Ishikawa (cell line): Measurements from ENCODE around the gene SMO.

ENCODE experiments used
- CEBPB ChIP-seq: IDR thresholded peaks from 2 replicates; pipeline ENCODE4 v1.6.1; 2012
- CREB1 ChIP-seq: IDR thresholded peaks from 2 replicates; pipeline ENCODE4 v1.6.1; 2012; ENCODE audit warnings: low read depth
- EGR1 ChIP-seq: IDR thresholded peaks from 2 replicates; pipeline ENCODE4 v1.6.1; 2012
- EP300 ChIP-seq: IDR thresholded peaks from 2 replicates; pipeline ENCODE4 v1.6.1; 2012; ENCODE audit warnings: borderline replicate concordance
- FOXM1 ChIP-seq: IDR thresholded peaks from 2 replicates; pipeline ENCODE4 v1.6.1; 2012; ENCODE audit warnings: low read depth, borderline replicate concordance
- MAX ChIP-seq: IDR thresholded peaks from 2 replicates; pipeline ENCODE4 v1.6.1; 2012
- NFIC ChIP-seq: IDR thresholded peaks from 2 replicates; pipeline ENCODE4 v1.6.1; 2012
- RAD21 ChIP-seq: IDR thresholded peaks from 2 replicates; pipeline ENCODE4 v1.6.1; 2012; ENCODE audit warnings: low read depth
- REST ChIP-seq: IDR thresholded peaks from 2 replicates; pipeline ENCODE4 v1.6.1; 2012; ENCODE audit warnings: low read depth, mild to moderate bottlenecking
- TAF1 ChIP-seq: IDR thresholded peaks from 2 replicates; pipeline ENCODE4 v1.6.1; 2012; ENCODE audit warnings: low read depth, mild to moderate bottlenecking
- TCF12 ChIP-seq: IDR thresholded peaks from 2 replicates; pipeline ENCODE4 v1.6.1; 2012; ENCODE audit warnings: low read depth
- TEAD4 ChIP-seq: IDR thresholded peaks from 2 replicates; pipeline ENCODE4 v1.6.1; 2012
- USF1 ChIP-seq: IDR thresholded peaks from 2 replicates; pipeline ENCODE4 v1.6.1; 2012
- YY1 ChIP-seq: IDR thresholded peaks from 2 replicates; pipeline ENCODE4 v1.6.1; 2012; ENCODE audit warnings: low read depth
- ZBTB7A ChIP-seq: IDR thresholded peaks from 2 replicates; pipeline ENCODE4 v1.6.1; 2012; ENCODE audit warnings: low read depth

The SMO gene

GRCh38 chr7:129197771-129198170, 9.3 kb downstream of the SMO start:
- no peak for TF ChIP-seq RAD21
- no peak for TF ChIP-seq TAF1
- TF ChIP-seq USF1, result no peak
- no peak for TF ChIP-seq ZBTB7A
- no peak for TF ChIP-seq YY1
- TF ChIP-seq TEAD4, result no peak
- TF ChIP-seq EGR1, result no peak
- TF ChIP-seq TCF12, result no peak
- TF ChIP-seq REST, result no peak
- TF ChIP-seq FOXM1, result no peak
- TF ChIP-seq NFIC, result no peak
- TF ChIP-seq CEBPB, result no peak
- TF ChIP-seq EP300, result no peak
- no peak for TF ChIP-seq MAX
- no peak for TF ChIP-seq CREB1

GRCh38 chr7:129199406-129199805, 11.0 kb downstream of the SMO start:
- TF ChIP-seq ZBTB7A (no peak), EGR1 (no peak), RAD21 (no peak), TEAD4 (no peak)

- TF ChIP-seq TAF1 (no peak), CREB1 (no peak), TCF12 (no peak), ZBTB7A (no peak), FOXM1 (no peak), EP300 (no peak), TEAD4 (no peak), MAX (no peak), NFIC (no peak), EGR1 (no peak), REST (no peak), CEBPB (no peak), RAD21 (no peak), USF1 (no peak), YY1 (no peak)
Observed at GRCh38 chr7:129202058-129202777, 13.8 kb downstream of the SMO start.

GRCh38 chr7:129203050-129203741, 14.8 kb downstream of the SMO start:
- TF ChIP-seq FOXM1, result no peak
- TF ChIP-seq REST, result no peak
- no peak for TF ChIP-seq MAX
- no peak for TF ChIP-seq EGR1
- no peak for TF ChIP-seq CEBPB
- no peak for TF ChIP-seq USF1
- no peak for TF ChIP-seq CREB1
- no peak for TF ChIP-seq NFIC
